ENCODE results near the gene CXXC4.

Gene CXXC4

GRCh38 chr4:104519588-104519987 is 24.9 kb upstream of the CXXC4 start:
- no peak for DNase-seq (ENCODE audit: low read depth)
- no peak overlapping the region for H3K4me3 ChIP-seq (ENCODE audit: low read depth, low read length)
- TF ChIP-seq CTCF (IDR thresholded peaks at IDR 0.05; ENCODE audit: control insufficient read depth, extremely low read depth, insufficient read depth), result no peak

DNA sequence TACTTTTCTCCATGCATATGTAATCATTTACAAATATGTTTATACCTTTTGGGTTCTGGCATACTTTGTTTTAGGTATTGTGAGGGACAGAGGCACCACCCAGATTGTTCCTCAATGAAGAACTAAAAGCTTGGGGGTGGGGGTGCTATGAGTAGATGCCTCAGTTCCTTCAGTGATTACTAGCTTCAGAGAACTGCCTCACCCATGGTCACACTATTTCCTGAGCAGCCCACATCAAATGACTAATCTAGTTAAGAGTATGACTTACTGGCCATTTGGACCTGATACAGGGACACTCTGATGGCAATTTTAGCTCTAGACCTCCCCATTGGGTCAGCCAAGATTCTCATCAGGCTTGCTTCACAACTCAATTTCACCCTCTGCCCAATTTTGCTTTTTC is 22.2 kb upstream of the CXXC4 start:
- TF ChIP-seq CTCF (IDR thresholded peaks at IDR 0.05; ENCODE audit: control insufficient read depth, extremely low read depth, insufficient read depth), result no peak
- DNase-seq (ENCODE audit: low read depth), result no peak

GRCh38 chr4:104508224-104508623 is 13.5 kb upstream of the CXXC4 start:
- no peak for TF ChIP-seq CTCF (IDR thresholded peaks at IDR 0.05; ENCODE audit: control insufficient read depth, extremely low read depth, insufficient read depth)
- no peak overlapping the region for H3K4me3 ChIP-seq (ENCODE audit: low read depth, low read length)
- DNase-seq (ENCODE audit: low read depth), result no peak

More for the DNA sequence above, 22.2 kb upstream of the CXXC4 start:
- H3K4me3 ChIP-seq (ENCODE audit: low read depth, low read length), result no peak overlapping the region

DNA sequence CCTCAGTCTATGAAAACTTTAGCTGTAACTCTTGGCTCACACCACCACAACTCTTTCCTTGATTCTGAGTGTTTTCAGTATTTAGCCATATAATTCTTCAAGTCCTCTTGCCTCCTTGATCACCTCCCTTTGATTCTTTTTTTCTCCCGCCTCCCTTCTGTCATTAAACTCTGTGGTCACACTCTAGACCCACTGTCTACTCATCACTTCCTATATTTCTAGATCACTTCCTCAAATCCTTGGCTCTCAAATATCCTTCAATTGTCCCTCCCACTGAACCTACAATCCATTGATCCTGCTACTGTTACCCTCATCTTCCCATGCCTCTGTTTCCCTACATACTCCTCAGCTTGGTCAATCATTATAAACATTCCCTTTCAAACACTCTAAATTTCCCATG is 12.4 kb upstream of the CXXC4 start:
- DNase-seq (ENCODE audit: low read depth), result no peak
- TF ChIP-seq CTCF (IDR thresholded peaks at IDR 0.05; ENCODE audit: control insufficient read depth, extremely low read depth, insufficient read depth), result no peak
- H3K4me3 ChIP-seq (ENCODE audit: low read depth, low read length), result no peak overlapping the region

GRCh38 chr4:104504536-104504935 is 9.8 kb upstream of the CXXC4 start:
- DNase-seq (ENCODE audit: low read depth), result no peak
- H3K4me3 ChIP-seq (ENCODE audit: low read depth, low read length), result no peak overlapping the region
- TF ChIP-seq CTCF (IDR thresholded peaks at IDR 0.05; ENCODE audit: control insufficient read depth, extremely low read depth, insufficient read depth), result no peak

GRCh38 chr4:104502471-104502870 is 7.8 kb upstream of the CXXC4 start:
- no peak overlapping the region for H3K4me3 ChIP-seq (ENCODE audit: low read depth, low read length)
- no peak for DNase-seq (ENCODE audit: low read depth)
- no peak for TF ChIP-seq CTCF (IDR thresholded peaks at IDR 0.05; ENCODE audit: control insufficient read depth, extremely low read depth, insufficient read depth)

GRCh38 chr4:104501290-104501689 is 6.6 kb upstream of the CXXC4 start:
- no peak for TF ChIP-seq CTCF (IDR thresholded peaks at IDR 0.05; ENCODE audit: control insufficient read depth, extremely low read depth, insufficient read depth)
- DNase-seq (ENCODE audit: low read depth), result no peak
- H3K4me3 ChIP-seq (ENCODE audit: low read depth, low read length), result no peak overlapping the region
